ENCODE measurements around the gene NEDD4.

DNA sequence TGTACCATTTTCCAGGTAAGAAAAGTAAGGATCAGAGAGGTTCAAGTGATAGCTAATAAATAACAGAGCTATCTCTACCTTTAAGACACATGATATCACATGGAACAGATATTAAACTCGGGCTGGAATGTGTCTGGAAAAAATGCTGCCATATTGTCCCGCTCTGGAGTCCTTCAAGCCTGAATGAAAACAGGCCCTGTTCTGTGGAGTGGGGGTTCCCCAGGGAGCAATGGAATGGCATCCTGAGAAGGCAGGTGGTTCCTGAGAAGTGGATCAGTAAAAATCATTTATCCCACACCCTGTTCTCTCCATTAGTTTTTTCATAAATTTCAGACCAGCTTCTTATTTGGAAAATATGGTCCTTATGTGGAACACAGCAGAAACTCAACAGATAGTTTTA is 193.2 kb downstream of the NEDD4 start:
- no peak for TF ChIP-seq EZH2phosphoT487 (IDR thresholded peaks at IDR 0.05; ENCODE audit: borderline replicate concordance, low read length)
- TF ChIP-seq, protein P1, sequence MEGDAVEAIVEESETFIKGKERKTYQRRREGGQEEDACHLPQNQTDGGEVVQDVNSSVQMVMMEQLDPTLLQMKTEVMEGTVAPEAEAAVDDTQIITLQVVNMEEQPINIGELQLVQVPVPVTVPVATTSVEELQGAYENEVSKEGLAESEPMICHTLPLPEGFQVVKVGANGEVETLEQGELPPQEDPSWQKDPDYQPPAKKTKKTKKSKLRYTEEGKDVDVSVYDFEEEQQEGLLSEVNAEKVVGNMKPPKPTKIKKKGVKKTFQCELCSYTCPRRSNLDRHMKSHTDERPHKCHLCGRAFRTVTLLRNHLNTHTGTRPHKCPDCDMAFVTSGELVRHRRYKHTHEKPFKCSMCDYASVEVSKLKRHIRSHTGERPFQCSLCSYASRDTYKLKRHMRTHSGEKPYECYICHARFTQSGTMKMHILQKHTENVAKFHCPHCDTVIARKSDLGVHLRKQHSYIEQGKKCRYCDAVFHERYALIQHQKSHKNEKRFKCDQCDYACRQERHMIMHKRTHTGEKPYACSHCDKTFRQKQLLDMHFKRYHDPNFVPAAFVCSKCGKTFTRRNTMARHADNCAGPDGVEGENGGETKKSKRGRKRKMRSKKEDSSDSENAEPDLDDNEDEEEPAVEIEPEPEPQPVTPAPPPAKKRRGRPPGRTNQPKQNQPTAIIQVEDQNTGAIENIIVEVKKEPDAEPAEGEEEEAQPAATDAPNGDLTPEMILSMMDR (IDR thresholded peaks at IDR 0.05; ENCODE audit: low read depth, low read length, poor library complexity, severe bottlenecking) = no peak
